ENCODE results near the gene GRAP2. TPM values are rescaled to one million over a fixed set of nuclear protein-coding genes. Genes with fewer than 3 reads are reported as not detected.
A peak's percentile ranks its signal among the peaks of the same experiment; 100 is the strongest.

GRAP2 gene
- total RNA-seq, 1 donor from 2014 or later, result not detected

- Mint-ChIP-seq H3K27ac (peak overlapping the region; percentile 57), H3K9me3 (no peaks in the 10 kb centered on the region), H3K4me1 (peaks cover 20% of the 10 kb centered on the region), H3K4me3 (no peak overlapping the region), H3K36me3 (no peaks in the 10 kb centered on the region), H3K27me3 (ENCODE audit: insufficient read depth, low read depth) (peaks cover 6% of the 10 kb centered on the region)
- Histone ChIP-seq H3F3A (ENCODE audit: low read depth) (no peaks in the 10 kb centered on the region), H3K27me3 (no peaks in the 10 kb centered on the region), H3K79me2 (ENCODE audit: low read depth) (no peaks in the 10 kb centered on the region), H2AFZ (replicated peaks) (no peak overlapping the region), H3K4me3 (no peak overlapping the region), H4K20me1 (ENCODE audit: low read depth) (no peaks in the 10 kb centered on the region), H3K36me3 (no peaks in the 10 kb centered on the region), H3K4me1 (peaks cover 4% of the 10 kb centered on the region), H3K9me3 (ENCODE audit: low read depth) (no peaks in the 10 kb centered on the region), H3K27ac (no peak overlapping the region), H3K9ac (no peak overlapping the region), H3K4me2 (no peak overlapping the region)
- no peak for DNase-seq (ENCODE audit: low spot score)
- TF ChIP-seq EZH2 (IDR thresholded peaks at IDR 0.05) (no peak), EZH2phosphoT487 (IDR thresholded peaks at IDR 0.05) (no peak)
- TF ChIP-seq, protein P1, sequence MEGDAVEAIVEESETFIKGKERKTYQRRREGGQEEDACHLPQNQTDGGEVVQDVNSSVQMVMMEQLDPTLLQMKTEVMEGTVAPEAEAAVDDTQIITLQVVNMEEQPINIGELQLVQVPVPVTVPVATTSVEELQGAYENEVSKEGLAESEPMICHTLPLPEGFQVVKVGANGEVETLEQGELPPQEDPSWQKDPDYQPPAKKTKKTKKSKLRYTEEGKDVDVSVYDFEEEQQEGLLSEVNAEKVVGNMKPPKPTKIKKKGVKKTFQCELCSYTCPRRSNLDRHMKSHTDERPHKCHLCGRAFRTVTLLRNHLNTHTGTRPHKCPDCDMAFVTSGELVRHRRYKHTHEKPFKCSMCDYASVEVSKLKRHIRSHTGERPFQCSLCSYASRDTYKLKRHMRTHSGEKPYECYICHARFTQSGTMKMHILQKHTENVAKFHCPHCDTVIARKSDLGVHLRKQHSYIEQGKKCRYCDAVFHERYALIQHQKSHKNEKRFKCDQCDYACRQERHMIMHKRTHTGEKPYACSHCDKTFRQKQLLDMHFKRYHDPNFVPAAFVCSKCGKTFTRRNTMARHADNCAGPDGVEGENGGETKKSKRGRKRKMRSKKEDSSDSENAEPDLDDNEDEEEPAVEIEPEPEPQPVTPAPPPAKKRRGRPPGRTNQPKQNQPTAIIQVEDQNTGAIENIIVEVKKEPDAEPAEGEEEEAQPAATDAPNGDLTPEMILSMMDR (IDR thresholded peaks at IDR 0.05), result no peak
Measured at GRCh38 chr22:40022536-40023240, 121.8 kb downstream of the GRAP2 start.

Small RNA genes within 50 kb of the gene (small RNA-seq; reads per million reads assigned to genes)
- gene RN7SKP210, result not detected

Other genes with a start within 250 kb of the GRAP2 start
- not detected in 2 replicates for gene ENTHD1, start 7.3 kb upstream of the GRAP2 start, total RNA-seq (ENCODE audit: low replicate concordance)
- gene TMA7B, start 59.3 kb downstream of the GRAP2 start, total RNA-seq (ENCODE audit: low replicate concordance), result not detected in 2 replicates
- gene FAM83F, start 93.9 kb downstream of the GRAP2 start, total RNA-seq (ENCODE audit: low replicate concordance), result 0.09 and 0.56 TPM in 2 replicates

Measured in neural progenitor cell (in vitro differentiated cells).